ENCODE data around the gene PARP11.

Gene PARP11

DNA sequence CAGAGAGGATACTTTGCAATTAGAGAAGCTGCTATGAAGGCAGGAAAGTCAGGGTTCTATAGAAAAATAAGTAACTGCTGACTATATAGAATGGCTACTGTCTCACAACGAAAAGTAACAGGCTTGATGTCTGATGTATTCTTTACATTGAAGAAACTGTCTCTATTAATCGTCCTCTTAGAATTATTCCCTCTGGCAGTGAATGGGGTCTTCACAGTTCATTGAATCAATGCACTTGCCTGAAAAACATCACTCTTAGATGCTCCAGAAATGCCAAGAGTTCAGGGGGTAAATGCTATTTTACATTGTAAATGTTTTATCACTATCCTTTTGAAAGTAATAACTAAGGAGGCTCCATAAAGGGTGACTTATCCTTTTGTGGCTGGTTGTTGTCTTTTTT lies 82.6 kb downstream of the PARP11 start:
- in situ Hi-C loops (cut with HindIII; ENCODE audit: low sequenced_read_pairs), result no loop called here
- DNase-seq (ENCODE audit: low read depth), result no peak
- H3K4me3 ChIP-seq (ENCODE audit: low read depth, low read length), result no peak overlapping the region
- TF ChIP-seq, protein P1, sequence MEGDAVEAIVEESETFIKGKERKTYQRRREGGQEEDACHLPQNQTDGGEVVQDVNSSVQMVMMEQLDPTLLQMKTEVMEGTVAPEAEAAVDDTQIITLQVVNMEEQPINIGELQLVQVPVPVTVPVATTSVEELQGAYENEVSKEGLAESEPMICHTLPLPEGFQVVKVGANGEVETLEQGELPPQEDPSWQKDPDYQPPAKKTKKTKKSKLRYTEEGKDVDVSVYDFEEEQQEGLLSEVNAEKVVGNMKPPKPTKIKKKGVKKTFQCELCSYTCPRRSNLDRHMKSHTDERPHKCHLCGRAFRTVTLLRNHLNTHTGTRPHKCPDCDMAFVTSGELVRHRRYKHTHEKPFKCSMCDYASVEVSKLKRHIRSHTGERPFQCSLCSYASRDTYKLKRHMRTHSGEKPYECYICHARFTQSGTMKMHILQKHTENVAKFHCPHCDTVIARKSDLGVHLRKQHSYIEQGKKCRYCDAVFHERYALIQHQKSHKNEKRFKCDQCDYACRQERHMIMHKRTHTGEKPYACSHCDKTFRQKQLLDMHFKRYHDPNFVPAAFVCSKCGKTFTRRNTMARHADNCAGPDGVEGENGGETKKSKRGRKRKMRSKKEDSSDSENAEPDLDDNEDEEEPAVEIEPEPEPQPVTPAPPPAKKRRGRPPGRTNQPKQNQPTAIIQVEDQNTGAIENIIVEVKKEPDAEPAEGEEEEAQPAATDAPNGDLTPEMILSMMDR (IDR thresholded peaks at IDR 0.05; ENCODE audit: low read depth, low read length, missing control alignments), result no peak

DNA sequence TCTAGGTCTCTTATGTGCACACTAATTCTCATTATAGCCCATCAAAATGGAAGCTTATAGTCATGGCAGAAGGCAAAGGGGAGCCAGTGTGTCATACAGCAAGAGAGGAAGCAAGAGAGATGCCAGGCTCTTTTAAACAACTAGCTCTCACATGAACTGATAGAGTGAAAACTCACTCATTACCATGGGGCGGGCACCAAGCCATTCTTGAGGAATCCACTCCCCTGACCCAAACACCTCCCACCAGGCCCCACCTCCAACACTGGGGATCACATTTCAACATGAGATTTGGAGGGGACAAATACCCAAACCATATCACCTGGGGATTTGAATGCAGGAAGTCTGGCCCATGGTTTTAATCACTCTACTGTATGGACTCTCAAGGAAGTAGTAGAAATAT lies 83.4 kb downstream of the PARP11 start:
- in situ Hi-C loops (cut with HindIII; ENCODE audit: low sequenced_read_pairs), result no loop called here
- H3K4me3 ChIP-seq (ENCODE audit: low read depth, low read length), result no peak overlapping the region
- no peak for DNase-seq (ENCODE audit: low read depth)
- TF ChIP-seq, protein P1 (IDR thresholded peaks at IDR 0.05; ENCODE audit: low read depth, low read length, missing control alignments), result no peak

DNA sequence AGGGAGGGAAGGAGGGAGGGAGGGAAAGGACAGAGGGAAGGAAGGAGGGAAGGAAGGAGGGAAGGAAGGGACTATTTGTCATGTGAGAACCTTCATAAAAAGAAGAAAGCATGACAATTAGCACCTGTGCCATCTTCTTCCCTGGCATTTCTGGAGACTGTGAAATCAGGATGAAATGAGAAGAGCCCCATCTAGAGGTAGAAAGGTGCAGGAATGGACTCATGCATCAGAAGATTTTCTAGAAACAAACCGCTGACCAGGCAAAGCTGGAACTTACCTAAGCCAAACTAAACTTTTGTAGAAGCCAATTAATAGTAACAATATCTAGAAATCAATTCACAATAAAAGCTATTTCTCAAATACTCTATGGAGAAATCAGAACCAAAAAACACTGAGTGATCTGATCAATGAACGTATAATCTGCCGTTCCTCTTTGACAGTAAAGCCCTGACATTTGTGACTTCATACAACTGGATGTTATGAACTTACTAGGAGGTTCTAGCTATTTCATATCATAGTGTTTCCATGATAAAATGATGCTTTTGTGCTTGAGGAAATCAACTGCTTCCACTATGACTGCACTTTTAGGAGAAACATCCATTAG lies 95.9 kb downstream of the PARP11 start:
- TF ChIP-seq, protein P1 (IDR thresholded peaks at IDR 0.05; ENCODE audit: low read depth, low read length, missing control alignments), result peak; percentile 76
- in situ Hi-C loops (cut with HindIII; ENCODE audit: low sequenced_read_pairs), result no loop called here
- DNase-seq (ENCODE audit: low read depth), result peak; percentile 18
- no peak overlapping the region for H3K4me3 ChIP-seq (ENCODE audit: low read depth, low read length)

DNA sequence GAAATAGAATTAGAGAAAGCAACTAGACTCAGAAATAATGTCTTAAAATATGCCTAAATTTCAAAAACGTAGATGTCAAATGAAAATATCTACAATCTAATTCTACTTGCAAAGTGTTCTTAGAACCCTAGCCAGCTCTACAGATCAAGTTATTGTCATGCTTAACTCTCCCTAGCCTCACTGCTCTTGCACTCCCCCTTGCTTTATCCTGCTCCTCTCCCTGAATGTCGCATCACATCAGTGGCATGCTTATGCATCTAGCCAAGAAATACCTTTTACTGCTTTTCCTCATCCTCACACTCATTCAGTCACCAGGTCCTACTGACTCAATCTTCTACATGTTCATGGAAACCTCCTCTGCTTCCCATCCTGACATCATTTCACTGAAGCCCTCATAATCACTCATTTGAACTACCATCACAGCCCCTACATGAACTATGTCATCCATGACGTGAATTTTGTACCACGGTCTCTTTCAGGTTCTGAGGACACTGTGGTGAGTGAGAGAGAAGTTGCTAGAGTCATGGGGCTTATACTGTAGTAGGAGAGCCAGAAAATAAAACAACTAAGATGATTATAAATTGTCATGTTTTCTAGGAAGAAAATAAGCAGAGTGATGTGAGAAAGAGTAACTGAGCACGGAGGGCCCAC lies 97.7 kb downstream of the PARP11 start:
- no peak for DNase-seq (ENCODE audit: low read depth)
- TF ChIP-seq, protein P1 (IDR thresholded peaks at IDR 0.05; ENCODE audit: low read depth, low read length, missing control alignments), result no peak
- H3K4me3 ChIP-seq (ENCODE audit: low read depth, low read length), result no peak overlapping the region
- in situ Hi-C loops (cut with HindIII; ENCODE audit: low sequenced_read_pairs), result no loop called here

DNA sequence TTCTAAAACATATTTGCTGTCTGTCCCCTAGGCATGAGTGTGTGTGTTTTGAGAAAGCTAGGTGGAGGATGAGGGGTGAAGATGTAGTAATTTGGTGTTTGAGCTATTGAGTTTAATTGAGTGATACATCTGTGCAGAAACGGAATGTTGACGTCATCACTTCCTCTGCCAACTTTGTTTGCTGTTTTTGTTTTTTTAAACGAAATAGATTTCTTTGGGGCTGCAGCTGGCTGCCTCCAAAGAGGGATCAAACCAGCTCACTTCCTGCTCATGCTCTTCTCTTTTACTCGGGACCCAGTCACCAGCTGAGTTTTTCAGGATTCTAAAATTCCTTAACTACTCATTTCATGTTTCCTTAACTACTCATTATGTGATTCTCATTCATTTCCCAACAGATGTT lies 100.8 kb downstream of the PARP11 start:
- H3K4me3 ChIP-seq (ENCODE audit: low read depth, low read length), result no peak overlapping the region
- DNase-seq (ENCODE audit: low read depth), result no peak
- TF ChIP-seq, protein P1 (IDR thresholded peaks at IDR 0.05; ENCODE audit: low read depth, low read length, missing control alignments), result no peak
- in situ Hi-C loops (cut with HindIII; ENCODE audit: low sequenced_read_pairs), result no loop called here

DNA sequence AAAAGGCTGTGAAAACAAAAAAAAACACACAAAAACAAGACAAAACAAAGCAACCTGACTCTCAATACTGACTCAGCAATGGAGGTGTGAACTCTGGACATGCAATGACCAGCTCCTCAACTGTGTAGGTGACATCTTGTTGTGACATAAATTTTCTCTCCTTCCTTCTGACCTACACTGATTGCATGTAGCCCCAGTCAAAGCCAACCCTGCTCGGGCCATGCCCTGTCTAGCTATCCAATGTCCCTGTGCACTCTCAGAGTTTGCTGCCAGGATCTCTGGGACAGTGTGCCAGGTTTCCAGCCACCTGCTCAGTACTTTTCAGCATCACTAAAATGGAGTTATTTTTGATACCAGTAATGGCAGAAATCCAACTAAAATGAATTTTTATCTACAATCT lies 101.3 kb downstream of the PARP11 start:
- H3K4me3 ChIP-seq (ENCODE audit: low read depth, low read length), result no peak overlapping the region
- no peak for DNase-seq (ENCODE audit: low read depth)
- TF ChIP-seq, protein P1 (IDR thresholded peaks at IDR 0.05; ENCODE audit: low read depth, low read length, missing control alignments), result no peak
- in situ Hi-C loops (cut with HindIII; ENCODE audit: low sequenced_read_pairs), result no loop called here
